Rectal smooth muscle tissue (tissue), 1 donor: ENCODE data around the gene SLC16A13.
A peak's percentile ranks its signal among the peaks of the same experiment; 100 is the strongest.

Source experiments
- H3K27ac ChIP-seq: one replicate; pipeline ENCODE4 v1.7.0; 2013; ENCODE audit warnings: low read depth, low read length, inconsistent platforms
- H3K27me3 ChIP-seq: one replicate; pipeline ENCODE4 v1.7.0; 2013; ENCODE audit warnings: low read length; ENCODE audit not compliant: control insufficient read depth, insufficient read depth
- H3K36me3 ChIP-seq: one replicate; pipeline ENCODE4 v1.7.0; 2013; ENCODE audit warnings: low read length; ENCODE audit not compliant: control insufficient read depth, insufficient read depth
- H3K4me1 ChIP-seq: one replicate; pipeline ENCODE4 v1.7.0; 2013; ENCODE audit warnings: low read length; ENCODE audit not compliant: control insufficient read depth, insufficient read depth
- H3K4me3 ChIP-seq: one replicate; pipeline ENCODE4 v1.7.0; 2013; ENCODE audit warnings: low read length
- H3K9ac ChIP-seq: one replicate; pipeline ENCODE4 v1.7.0; 2013; ENCODE audit warnings: low read length

Gene SLC16A13

DNA sequence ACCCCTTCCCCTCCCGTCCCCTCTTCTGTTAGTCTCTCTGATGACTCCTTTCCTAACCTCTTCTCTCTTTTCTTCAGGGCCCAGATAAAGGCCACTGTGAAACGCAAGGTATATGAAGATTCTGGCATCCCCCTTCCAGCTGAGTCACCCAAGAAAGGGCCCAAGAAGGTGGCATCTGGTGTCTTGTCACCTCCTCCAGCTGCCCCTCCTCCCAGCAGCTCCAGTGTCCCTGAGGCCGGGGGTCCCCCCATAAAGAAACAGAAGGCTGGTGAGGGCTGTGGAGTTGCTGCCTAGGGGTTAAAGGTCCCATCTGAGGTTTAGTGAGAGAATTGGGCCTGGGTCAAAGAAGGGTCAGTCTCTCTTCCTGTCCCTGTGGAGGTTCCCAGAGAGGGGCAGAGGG lies 19.4 kb upstream of the SLC16A13 start:
- Histone ChIP-seq H3K4me1 (peaks cover 31% of the 10 kb centered on the region), H3K27me3 (no peaks in the 10 kb centered on the region), H3K36me3 (peaks cover 6% of the 10 kb centered on the region), H3K4me3 (no peak overlapping the region), H3K27ac (no peak overlapping the region), H3K9ac (no peak overlapping the region)

DNA sequence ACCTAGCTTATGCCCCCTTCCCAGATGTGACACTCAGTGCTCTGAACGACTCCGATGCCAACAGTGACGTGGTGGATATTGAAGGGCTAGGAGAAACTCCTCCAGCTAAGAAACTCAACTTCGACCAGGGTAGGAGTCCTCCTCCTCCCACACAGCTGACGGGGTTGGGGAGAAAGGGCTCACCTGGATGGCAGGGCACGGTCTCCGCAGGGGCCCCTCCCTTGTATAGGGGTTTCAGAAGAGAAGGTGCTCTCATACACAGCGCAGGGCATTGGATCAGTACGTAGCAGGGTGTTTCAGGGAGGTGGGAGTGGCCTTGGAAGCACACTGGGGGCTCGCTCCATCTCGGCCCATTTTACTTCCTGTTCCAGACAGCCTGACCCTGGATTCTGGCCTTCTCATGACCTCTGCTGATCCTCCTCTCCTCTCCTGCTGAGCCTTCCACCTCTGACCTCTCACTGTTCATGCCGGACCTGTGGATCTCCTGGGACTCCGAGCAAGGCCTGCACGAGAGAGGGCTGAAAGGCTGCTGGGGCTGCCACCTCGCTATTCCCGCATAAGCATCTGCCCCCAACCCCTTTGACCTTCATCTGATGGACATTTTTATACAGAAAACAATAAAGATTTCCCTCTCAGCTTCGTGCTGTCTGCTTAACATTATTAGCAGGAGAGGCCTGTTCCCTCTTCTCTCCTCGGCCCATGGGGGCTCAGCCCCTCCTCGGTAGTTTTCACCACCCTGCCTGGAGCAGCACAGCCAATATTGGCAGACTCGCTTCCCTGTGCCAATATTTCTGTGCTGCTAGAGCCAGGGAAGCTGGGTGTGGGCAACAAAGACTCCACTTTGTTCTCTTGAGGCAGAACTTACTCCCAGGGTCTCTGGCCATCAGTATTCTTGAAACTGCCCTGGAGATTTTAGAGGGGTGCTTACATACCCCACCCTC lies 18.7 kb upstream of the SLC16A13 start:
- peaks cover 6% of the 10 kb centered on the region for H3K36me3 ChIP-seq
- H3K27ac ChIP-seq: no peak overlapping the region
- H3K4me3 ChIP-seq: peak overlapping the region; percentile 79
- no peaks in the 10 kb centered on the region for H3K27me3 ChIP-seq
- H3K4me1 ChIP-seq: peaks cover 28% of the 10 kb centered on the region
- no peak overlapping the region for H3K9ac ChIP-seq

DNA sequence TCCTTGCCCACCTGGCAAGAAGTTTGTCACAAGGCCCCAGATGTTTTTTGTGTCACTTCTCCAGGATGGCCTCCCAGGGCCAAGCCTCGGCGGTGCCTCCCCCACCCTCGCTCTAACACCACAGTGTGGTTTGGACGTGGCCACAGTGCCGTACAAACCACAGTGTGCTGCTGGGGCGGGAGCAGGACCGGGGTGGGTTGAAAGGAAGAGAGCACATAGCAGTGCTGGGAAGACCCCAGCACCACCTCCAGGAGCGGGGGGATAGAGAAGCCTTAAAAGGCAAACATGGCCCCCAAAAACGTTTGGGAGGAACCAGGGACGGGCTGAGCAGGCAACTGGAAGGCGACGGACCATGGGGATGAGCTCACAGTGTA lies 18.0 kb upstream of the SLC16A13 start:
- H3K9ac ChIP-seq: peak overlapping the region; percentile 51
- peak overlapping the region; percentile 79 for H3K4me3 ChIP-seq
- H3K4me1 ChIP-seq: peaks cover 28% of the 10 kb centered on the region
- peak overlapping the region; percentile 91 for H3K27ac ChIP-seq
- peaks cover 6% of the 10 kb centered on the region for H3K36me3 ChIP-seq
- H3K27me3 ChIP-seq: peaks cover 4% of the 10 kb centered on the region

GRCh38 chr17:7018331-7018964 lies 17.4 kb upstream of the SLC16A13 start:
- peak overlapping the region; percentile 79 for H3K4me3 ChIP-seq
- H3K9ac ChIP-seq: peak overlapping the region; percentile 51
- peaks cover 24% of the 10 kb centered on the region for H3K4me1 ChIP-seq
- peak overlapping the region; percentile 91 for H3K27ac ChIP-seq
- peaks cover 6% of the 10 kb centered on the region for H3K36me3 ChIP-seq
- H3K27me3 ChIP-seq: peaks cover 6% of the 10 kb centered on the region

DNA sequence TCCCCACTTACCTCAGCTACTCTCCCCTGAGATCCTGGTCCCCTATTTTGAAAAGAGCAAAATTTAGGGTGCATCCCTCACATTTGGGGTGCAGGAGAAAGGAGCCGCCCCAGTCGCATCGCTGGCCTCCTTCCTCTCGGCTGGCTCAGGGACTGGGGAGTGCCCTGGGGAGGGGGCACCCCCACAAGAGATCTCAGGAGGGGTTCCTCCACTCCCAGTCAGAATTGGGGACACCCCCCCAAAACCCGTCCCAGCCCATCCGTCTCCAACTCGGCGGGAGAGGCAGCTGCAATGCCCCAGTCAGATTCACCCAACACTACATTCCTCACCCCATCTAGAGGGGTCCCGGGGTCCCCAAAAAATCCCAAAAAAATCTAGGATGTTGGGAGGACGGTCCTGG lies 16.4 kb upstream of the SLC16A13 start:
- Histone ChIP-seq H3K9ac (peak overlapping the region; percentile 78), H3K27me3 (peaks cover 8% of the 10 kb centered on the region), H3K4me1 (peaks cover 17% of the 10 kb centered on the region), H3K36me3 (peaks cover 6% of the 10 kb centered on the region), H3K27ac (peak overlapping the region; percentile 91), H3K4me3 (peak overlapping the region; percentile 79)

- H3K9ac ChIP-seq: peak overlapping the region; percentile 78
- H3K36me3 ChIP-seq: peaks cover 6% of the 10 kb centered on the region
- peak overlapping the region; percentile 79 for H3K4me3 ChIP-seq
- peaks cover 17% of the 10 kb centered on the region for H3K4me1 ChIP-seq
- H3K27me3 ChIP-seq: peaks cover 8% of the 10 kb centered on the region
- peak overlapping the region; percentile 91 for H3K27ac ChIP-seq
These were observed 15.8 kb upstream of the SLC16A13 start for GRCh38 chr17:7019839-7020519.

GRCh38 chr17:7020894-7021664 lies 14.7 kb upstream of the SLC16A13 start:
- Histone ChIP-seq H3K36me3 (peaks cover 6% of the 10 kb centered on the region), H3K9ac (no peak overlapping the region), H3K27ac (no peak overlapping the region), H3K27me3 (peaks cover 8% of the 10 kb centered on the region), H3K4me1 (peaks cover 12% of the 10 kb centered on the region), H3K4me3 (peak overlapping the region; percentile 40)

DNA sequence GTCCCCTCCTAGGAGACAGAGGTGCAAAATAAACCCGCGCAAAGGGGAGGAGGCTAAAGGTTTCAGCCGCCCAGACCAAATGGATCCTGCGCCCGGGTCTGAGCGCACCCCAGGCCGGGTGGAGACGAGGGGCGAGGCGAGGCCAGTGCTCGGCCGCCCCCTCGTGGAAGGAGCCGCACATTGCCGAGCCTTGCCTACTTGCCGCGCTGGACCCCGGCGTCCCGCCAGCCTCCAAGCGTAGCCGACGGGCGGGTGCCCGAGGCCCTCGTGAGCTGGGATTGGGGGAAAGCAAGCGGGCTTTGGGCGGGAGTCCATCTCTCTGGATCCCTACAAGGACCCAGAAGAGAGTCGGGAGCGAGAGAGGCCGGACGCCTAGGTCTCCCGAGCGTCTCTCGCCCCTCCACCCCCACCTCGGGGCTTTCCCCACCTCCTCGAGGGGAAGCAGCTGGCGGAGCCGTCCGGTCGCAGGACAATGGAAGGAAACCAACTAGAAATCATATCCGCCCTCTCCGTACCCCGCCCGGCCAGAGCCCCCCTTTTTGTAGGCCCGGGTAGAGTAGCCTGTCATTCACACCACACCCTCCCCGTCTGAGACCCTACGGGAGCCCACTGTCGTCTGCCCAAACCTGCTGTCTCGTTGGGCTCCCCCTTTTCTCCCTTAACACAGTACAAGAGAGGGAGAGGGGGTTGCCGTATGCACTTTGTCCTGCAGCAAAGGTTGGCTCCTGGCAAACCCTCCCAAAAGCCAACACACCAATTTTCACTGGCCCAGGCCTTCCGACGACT lies 13.6 kb upstream of the SLC16A13 start:
- Histone ChIP-seq H3K36me3 (peaks cover under 1% of the 10 kb centered on the region), H3K9ac (no peak overlapping the region), H3K27me3 (peaks cover 8% of the 10 kb centered on the region), H3K4me3 (peak overlapping the region; percentile 40), H3K4me1 (peaks cover 12% of the 10 kb centered on the region), H3K27ac (no peak overlapping the region)

- H3K27me3 ChIP-seq: peaks cover 8% of the 10 kb centered on the region
- H3K4me1 ChIP-seq: peaks cover 9% of the 10 kb centered on the region
- no peak within 1 kb of the TSS for H3K9ac ChIP-seq
- H3K4me3 ChIP-seq: peak within 1 kb of the TSS; percentile 45
- no peaks in the 10 kb centered on the region for H3K36me3 ChIP-seq
- peak within 1 kb of the TSS; percentile 7 for H3K27ac ChIP-seq
These were observed 12.8 kb upstream of the SLC16A13 start, which contains the start of gene BCL6B for GRCh38 chr17:7022781-7023571. Gene BCL6B, plus strand, starts transcription at chr17:7023050. Its CDS starts 622 bp downstream, at chr17:7023672.

DNA sequence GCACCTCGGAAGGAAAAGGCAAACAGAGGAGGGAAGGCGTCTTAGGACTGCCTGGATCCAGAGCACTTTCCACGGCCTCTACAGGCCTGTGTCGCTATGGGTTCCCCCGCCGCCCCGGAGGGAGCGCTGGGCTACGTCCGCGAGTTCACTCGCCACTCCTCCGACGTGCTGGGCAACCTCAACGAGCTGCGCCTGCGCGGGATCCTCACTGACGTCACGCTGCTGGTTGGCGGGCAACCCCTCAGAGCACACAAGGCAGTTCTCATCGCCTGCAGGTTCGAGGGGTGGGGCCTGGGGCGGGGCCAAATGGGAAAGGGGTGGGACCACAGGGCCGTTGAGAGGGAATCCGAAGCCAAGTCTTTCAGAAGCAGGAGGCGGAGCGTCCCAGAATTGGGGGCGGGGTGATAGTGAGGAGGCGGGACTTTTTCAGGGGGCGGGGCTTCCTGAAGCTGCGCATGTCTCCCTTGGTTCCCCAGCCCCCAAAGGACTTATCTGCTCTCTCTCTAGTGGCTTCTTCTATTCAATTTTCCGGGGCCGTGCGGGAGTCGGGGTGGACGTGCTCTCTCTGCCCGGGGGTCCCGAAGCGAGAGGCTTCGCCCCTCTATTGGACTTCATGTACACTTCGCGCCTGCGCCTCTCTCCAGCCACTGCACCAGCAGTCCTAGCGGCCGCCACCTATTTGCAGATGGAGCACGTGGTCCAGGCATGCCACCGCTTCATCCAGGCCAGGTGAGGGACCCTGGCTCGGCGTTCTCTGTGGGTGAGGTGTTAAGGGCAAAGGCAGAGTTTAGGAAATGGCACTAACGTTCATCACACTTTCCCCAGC lies 12.0 kb upstream of the SLC16A13 start:
- H3K4me3 ChIP-seq: peak overlapping the region; percentile 45
- peak overlapping the region; percentile 7 for H3K27ac ChIP-seq
- H3K27me3 ChIP-seq: peaks cover 8% of the 10 kb centered on the region
- H3K9ac ChIP-seq: no peak overlapping the region
- no peaks in the 10 kb centered on the region for H3K36me3 ChIP-seq
- peaks cover 1% of the 10 kb centered on the region for H3K4me1 ChIP-seq
